ENCODE measurements around the gene ZNF396. TPM values are rescaled to one million over a fixed set of nuclear protein-coding genes. Genes with fewer than 3 reads are reported as not detected.

Gene ZNF396
- total and polyA plus RNA-seq, 8 donors = 2.4 to 3.9 (median 3.2) TPM

GRCh38 chr18:35397976-35398375 lies 20.8 kb upstream of the ZNF396 start:
- Histone ChIP-seq H3K36me3 (no peaks in the 10 kb centered on the region), H3K27ac (no peak overlapping the region), H3K27me3 (no peaks in the 10 kb centered on the region), H3K9me3 (no peaks in the 10 kb centered on the region), H3K4me3 (no peak overlapping the region), H3K4me1 (no peaks in the 10 kb centered on the region)
- intact Hi-C loops (cut with DNase I) = no loop called here
- no peak for TF ChIP-seq CTCF (IDR thresholded peaks at IDR 0.05)
- DNase-seq (no peak), ATAC-seq (no peak)

GRCh38 chr18:35393716-35394115 lies 16.6 kb upstream of the ZNF396 start:
- ATAC-seq = no peak
- no peak for TF ChIP-seq CTCF (IDR thresholded peaks at IDR 0.05)

GRCh38 chr18:35392375-35392774 lies 15.2 kb upstream of the ZNF396 start:
- ATAC-seq (no peak), DNase-seq (no peak)
- H3K27ac ChIP-seq = no peak overlapping the region
- no peaks in the 10 kb centered on the region for H3K4me1 ChIP-seq
- no peaks in the 10 kb centered on the region for H3K9me3 ChIP-seq
- no peak for TF ChIP-seq CTCF (IDR thresholded peaks at IDR 0.05)
- no peaks in the 10 kb centered on the region for H3K36me3 ChIP-seq
- no peaks in the 10 kb centered on the region for H3K27me3 ChIP-seq
- intact Hi-C loops (cut with DNase I) = no loop called here
- H3K4me3 ChIP-seq = no peak overlapping the region

More at GRCh38 chr18:35393716-35394115, 16.6 kb upstream of the ZNF396 start:
- H3K9me3 ChIP-seq = no peaks in the 10 kb centered on the region
- H3K27me3 ChIP-seq = no peaks in the 10 kb centered on the region
- H3K4me1 ChIP-seq = no peaks in the 10 kb centered on the region
- H3K4me3 ChIP-seq = no peak overlapping the region
- no peak overlapping the region for H3K27ac ChIP-seq
- intact Hi-C loops (cut with DNase I) = no loop called here
- H3K36me3 ChIP-seq = no peaks in the 10 kb centered on the region
- no peak for DNase-seq

- ATAC-seq = no peak
- intact Hi-C loops (cut with DNase I) = no loop called here
- no peak for TF ChIP-seq CTCF (IDR thresholded peaks at IDR 0.05)
These were observed 14.0 kb upstream of the ZNF396 start for GRCh38 chr18:35390951-35391700.

GRCh38 chr18:35389095-35389618 lies 12.0 kb upstream of the ZNF396 start:
- Histone ChIP-seq H3K4me3 (no peak overlapping the region), H3K4me1 (no peaks in the 10 kb centered on the region), H3K27me3 (no peaks in the 10 kb centered on the region), H3K9me3 (no peaks in the 10 kb centered on the region), H3K36me3 (no peaks in the 10 kb centered on the region), H3K27ac (peak overlapping the region in 1 of 2 donors; percentile 46)
- DNase-seq (no peak), ATAC-seq (peak; percentile 47)
- intact Hi-C loops (cut with DNase I) = loop anchor here in 1 of 2 donors (10.0 kb wide), 1 partner anchor 556 kb away; no protein-coding TSS in a partner anchor
- TF ChIP-seq CTCF (IDR thresholded peaks at IDR 0.05) = no peak

More at GRCh38 chr18:35390951-35391700, 14.0 kb upstream of the ZNF396 start:
- no peaks in the 10 kb centered on the region for H3K27me3 ChIP-seq
- no peaks in the 10 kb centered on the region for H3K36me3 ChIP-seq
- no peaks in the 10 kb centered on the region for H3K4me1 ChIP-seq
- no peak overlapping the region for H3K4me3 ChIP-seq
- DNase-seq = no peak
- no peaks in the 10 kb centered on the region for H3K9me3 ChIP-seq
- H3K27ac ChIP-seq = no peak overlapping the region

All from left lung (tissue), 10 donors.